Measurements from ENCODE around the gene KCNQ1. TPM values are rescaled to one million over a fixed set of nuclear protein-coding genes. Genes with fewer than 3 reads are reported as not detected.

Gene KCNQ1
- total and polyA plus RNA-seq, 8 donors: 7.1 to 37.7 (median 9.9) TPM

- TF ChIP-seq CTCF (IDR thresholded peaks at IDR 0.05): no peak
- intact Hi-C loops (cut with DNase I): no loop called here
- no peaks in the 10 kb centered on the region for H3K27me3 ChIP-seq
- H3K4me3 ChIP-seq: no peak overlapping the region
- ATAC-seq (no peak), DNase-seq (no peak)
- H3K4me1 ChIP-seq: no peaks in the 10 kb centered on the region
- peaks cover 0 to 15% of the 10 kb centered on the region in 2 donors for H3K9me3 ChIP-seq
- peaks cover 0 to 21% of the 10 kb centered on the region in 2 donors for H3K36me3 ChIP-seq
- no peak overlapping the region for H3K27ac ChIP-seq
Observed at GRCh38 chr11:2660357-2660939, 215.6 kb downstream of the KCNQ1 start.

- H3K4me1 ChIP-seq: no peaks in the 10 kb centered on the region
- ATAC-seq: no peak
- no peak for TF ChIP-seq CTCF (IDR thresholded peaks at IDR 0.05)
Observed at GRCh38 chr11:2661173-2662023, 216.6 kb downstream of the KCNQ1 start.

GRCh38 chr11:2662024-2662312 lies 217.2 kb downstream of the KCNQ1 start:
- Histone ChIP-seq H3K36me3 (peaks cover 0 to 21% of the 10 kb centered on the region in 2 donors), H3K4me1 (no peaks in the 10 kb centered on the region), H3K4me3 (no peak overlapping the region), H3K27ac (no peak overlapping the region), H3K9me3 (peaks cover 0 to 15% of the 10 kb centered on the region in 2 donors), H3K27me3 (no peaks in the 10 kb centered on the region)
- intact Hi-C loops (cut with DNase I): no loop called here
- DNase-seq (no peak), ATAC-seq (no peak)
- no peak for TF ChIP-seq CTCF (IDR thresholded peaks at IDR 0.05)

More at GRCh38 chr11:2661173-2662023, 216.6 kb downstream of the KCNQ1 start:
- Histone ChIP-seq H3K27ac (no peak overlapping the region), H3K9me3 (peaks cover 0 to 15% of the 10 kb centered on the region in 2 donors), H3K36me3 (peaks cover 0 to 21% of the 10 kb centered on the region in 2 donors), H3K27me3 (no peaks in the 10 kb centered on the region), H3K4me3 (no peak overlapping the region)
- intact Hi-C loops (cut with DNase I): no loop called here
- DNase-seq: no peak

- Histone ChIP-seq H3K4me1 (no peaks in the 10 kb centered on the region), H3K27ac (no peak overlapping the region), H3K36me3 (peaks cover 0 to 21% of the 10 kb centered on the region in 2 donors), H3K9me3 (peaks cover 0 to 15% of the 10 kb centered on the region in 2 donors), H3K4me3 (no peak overlapping the region), H3K27me3 (no peaks in the 10 kb centered on the region)
- TF ChIP-seq CTCF (IDR thresholded peaks at IDR 0.05): no peak
- ATAC-seq (no peak), DNase-seq (peak in 1 of 4 donors; percentile 62)
- intact Hi-C loops (cut with DNase I): no loop called here
Observed at GRCh38 chr11:2662430-2663299, 217.9 kb downstream of the KCNQ1 start.

- no peak for DNase-seq
- Histone ChIP-seq H3K36me3 (peaks cover 0 to 21% of the 10 kb centered on the region in 2 donors), H3K4me1 (no peaks in the 10 kb centered on the region), H3K4me3 (no peak overlapping the region), H3K9me3 (peaks cover 0 to 15% of the 10 kb centered on the region in 2 donors), H3K27me3 (no peaks in the 10 kb centered on the region), H3K27ac (no peak overlapping the region)
- TF ChIP-seq CTCF (IDR thresholded peaks at IDR 0.05): no peak
- intact Hi-C loops (cut with DNase I): no loop called here
- no peak for ATAC-seq
Observed at GRCh38 chr11:2663506-2663905, 218.7 kb downstream of the KCNQ1 start.
